NCI-H1417 (cell line): ENCODE data around the gene MS4A6E.

Source experiments
- DNase-seq, 3 experiments: peaks; one replicate each; lab custom pipeline; 2025; lab: John Stamatoyannopoulos, UW

Gene MS4A6E

GRCh38 chr11:60375316-60375715, 48.3 kb downstream of the MS4A6E start:
- DNase-seq: no peak

GRCh38 chr11:60376601-60377000, 49.5 kb downstream of the MS4A6E start:
- no peak for DNase-seq

GRCh38 chr11:60377401-60378136, 50.5 kb downstream of the MS4A6E start:
- no peak for DNase-seq

- DNase-seq: no peak
These were observed 51.3 kb downstream of the MS4A6E start, which contains the start of gene MS4A7 for GRCh38 chr11:60378354-60378753. Gene MS4A7 (plus strand): TSS chr11:60378532. CDS start chr11:60383142, 4,610 bp downstream.

GRCh38 chr11:60389279-60389910, 62.3 kb downstream of the MS4A6E start:
- DNase-seq: no peak

- no peak for DNase-seq
These were observed 63.4 kb downstream of the MS4A6E start for GRCh38 chr11:60390419-60390818.
